ENCODE measurements around the gene IL11.

- no peak for TF ChIP-seq CTCF (IDR thresholded peaks at IDR 0.05)
- no peak for TF ChIP-seq EZH2 (IDR thresholded peaks at IDR 0.05)
Observed at GRCh38 chr19:55365964-55366363, 4.3 kb downstream of the IL11 start.

Data from neural progenitor cell (in vitro differentiated cells).